Measurements from ENCODE around the gene AMBP.

AMBP gene

GRCh38 chr9:114035221-114035844, 42.8 kb downstream of the AMBP start:
- H3K27me3 ChIP-seq (ENCODE audit: insufficient read depth, low read length) = no peaks in the 10 kb centered on the region
- H3K27ac ChIP-seq (ENCODE audit: low read depth, low read length) = no peak overlapping the region
- H3K4me1 ChIP-seq (ENCODE audit: control insufficient read depth, insufficient read depth, low read length, unreplicated experiment) = no peaks in the 10 kb centered on the region
- no peaks in the 10 kb centered on the region for H3K36me3 ChIP-seq (ENCODE audit: insufficient read depth, low read length)
- H2AFZ ChIP-seq (ENCODE audit: low read length, unreplicated experiment) = no peak overlapping the region
- no peak overlapping the region for H3K4me3 ChIP-seq (ENCODE audit: low read depth, low read length)
- H3K79me2 ChIP-seq (ENCODE audit: control insufficient read depth, insufficient read depth, low read length, unreplicated experiment) = no peaks in the 10 kb centered on the region

DNA sequence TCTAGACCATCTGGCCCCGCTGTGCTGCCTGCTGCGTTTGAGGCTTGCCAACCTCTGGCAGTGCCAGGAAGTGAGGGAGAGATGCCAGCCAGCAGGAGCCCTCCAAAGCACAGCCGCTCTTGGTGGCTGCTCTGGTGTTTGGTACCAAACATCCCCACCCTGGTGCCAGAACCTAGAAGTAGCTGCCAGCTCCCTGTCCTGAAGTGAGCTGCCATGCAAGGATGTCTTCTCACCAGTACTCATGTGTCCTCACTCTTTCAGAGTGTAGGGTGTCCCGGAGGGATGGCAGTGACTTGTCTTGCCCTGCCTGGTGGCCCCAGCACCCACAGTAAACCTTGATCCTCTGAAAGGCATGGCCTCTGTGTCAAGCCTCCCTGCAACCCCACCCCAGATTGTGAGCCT, 43.4 kb downstream of the AMBP start:
- Histone ChIP-seq H3K27ac (ENCODE audit: low read depth, low read length) (no peak overlapping the region), H3K36me3 (ENCODE audit: insufficient read depth, low read length) (no peaks in the 10 kb centered on the region)

GRCh38 chr9:114034196-114034595, 43.9 kb downstream of the AMBP start:
- Histone ChIP-seq H3K4me1 (ENCODE audit: control insufficient read depth, insufficient read depth, low read length, unreplicated experiment) (no peaks in the 10 kb centered on the region), H3K27ac (ENCODE audit: low read depth, low read length) (no peak overlapping the region), H3K4me3 (ENCODE audit: low read depth, low read length) (no peak overlapping the region), H3K79me2 (ENCODE audit: control insufficient read depth, insufficient read depth, low read length, unreplicated experiment) (no peaks in the 10 kb centered on the region), H3K36me3 (ENCODE audit: insufficient read depth, low read length) (no peaks in the 10 kb centered on the region), H3K27me3 (ENCODE audit: insufficient read depth, low read length) (no peaks in the 10 kb centered on the region), H2AFZ (ENCODE audit: low read length, unreplicated experiment) (no peak overlapping the region)

More for the DNA sequence above, 43.4 kb downstream of the AMBP start:
- no peaks in the 10 kb centered on the region for H3K4me1 ChIP-seq (ENCODE audit: control insufficient read depth, insufficient read depth, low read length, unreplicated experiment)
- H2AFZ ChIP-seq (ENCODE audit: low read length, unreplicated experiment) = no peak overlapping the region
- H3K27me3 ChIP-seq (ENCODE audit: insufficient read depth, low read length) = no peaks in the 10 kb centered on the region
- no peak overlapping the region for H3K4me3 ChIP-seq (ENCODE audit: low read depth, low read length)
- no peaks in the 10 kb centered on the region for H3K79me2 ChIP-seq (ENCODE audit: control insufficient read depth, insufficient read depth, low read length, unreplicated experiment)

- Histone ChIP-seq H3K79me2 (ENCODE audit: control insufficient read depth, insufficient read depth, low read length, unreplicated experiment) (no peaks in the 10 kb centered on the region), H3K27me3 (ENCODE audit: insufficient read depth, low read length) (no peaks in the 10 kb centered on the region), H3K4me1 (ENCODE audit: control insufficient read depth, insufficient read depth, low read length, unreplicated experiment) (no peaks in the 10 kb centered on the region), H3K36me3 (ENCODE audit: insufficient read depth, low read length) (no peaks in the 10 kb centered on the region), H3K27ac (ENCODE audit: low read depth, low read length) (no peak overlapping the region), H2AFZ (ENCODE audit: low read length, unreplicated experiment) (no peak overlapping the region), H3K4me3 (ENCODE audit: low read depth, low read length) (no peak overlapping the region)
Observed at GRCh38 chr9:114033397-114034103, 44.5 kb downstream of the AMBP start.

DNA sequence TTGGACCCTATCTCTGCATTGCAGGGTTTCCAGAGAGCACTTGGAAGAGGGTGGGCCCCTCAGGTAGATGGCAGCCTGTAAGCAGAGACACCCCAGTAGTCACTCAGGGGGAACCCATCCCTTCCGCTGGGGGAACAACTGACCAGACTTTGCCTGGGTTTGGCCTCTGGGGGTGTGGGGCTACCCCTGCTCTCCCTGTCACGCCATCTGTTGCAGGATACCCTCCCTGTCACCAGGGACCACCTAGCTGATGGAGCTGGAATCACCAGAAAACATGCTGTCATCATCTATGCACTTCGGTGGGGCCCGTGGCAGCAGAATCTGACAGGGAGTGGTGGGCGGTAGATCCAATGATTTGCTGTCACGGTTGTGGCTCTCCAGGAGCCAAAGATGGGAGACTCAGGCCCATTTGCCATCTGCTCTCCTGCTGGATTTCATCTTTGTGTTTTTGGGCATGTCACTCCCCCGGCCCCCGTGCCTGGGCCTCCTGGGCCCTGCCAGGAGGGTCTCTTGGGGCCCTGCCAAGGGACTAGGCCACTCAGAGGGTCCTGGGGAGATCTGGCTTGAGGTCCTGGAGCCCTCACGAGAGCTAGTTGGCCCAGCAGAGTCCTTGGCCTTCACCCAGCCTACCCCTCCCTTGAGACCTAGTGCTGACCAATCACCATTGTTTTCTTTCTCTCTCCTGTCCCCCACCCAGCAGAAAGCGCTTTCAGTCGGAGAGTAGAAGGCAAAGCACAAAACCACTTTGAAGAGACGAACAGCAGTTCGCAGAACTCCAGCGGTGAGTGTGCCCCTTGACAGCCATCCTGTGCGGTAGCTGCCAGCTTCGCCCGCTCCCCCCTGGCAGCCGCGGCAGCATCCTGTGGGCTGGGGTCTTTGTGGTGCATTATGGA, 45.9 kb downstream of the AMBP start:
- Histone ChIP-seq H3K4me3 (ENCODE audit: low read depth, low read length) (no peak overlapping the region), H3K27ac (ENCODE audit: low read depth, low read length) (no peak overlapping the region), H3K4me1 (ENCODE audit: control insufficient read depth, insufficient read depth, low read length, unreplicated experiment) (no peaks in the 10 kb centered on the region), H3K79me2 (ENCODE audit: control insufficient read depth, insufficient read depth, low read length, unreplicated experiment) (no peaks in the 10 kb centered on the region), H3K27me3 (ENCODE audit: insufficient read depth, low read length) (no peaks in the 10 kb centered on the region), H2AFZ (ENCODE audit: low read length, unreplicated experiment) (no peak overlapping the region), H3K36me3 (ENCODE audit: insufficient read depth, low read length) (no peaks in the 10 kb centered on the region)

DNA sequence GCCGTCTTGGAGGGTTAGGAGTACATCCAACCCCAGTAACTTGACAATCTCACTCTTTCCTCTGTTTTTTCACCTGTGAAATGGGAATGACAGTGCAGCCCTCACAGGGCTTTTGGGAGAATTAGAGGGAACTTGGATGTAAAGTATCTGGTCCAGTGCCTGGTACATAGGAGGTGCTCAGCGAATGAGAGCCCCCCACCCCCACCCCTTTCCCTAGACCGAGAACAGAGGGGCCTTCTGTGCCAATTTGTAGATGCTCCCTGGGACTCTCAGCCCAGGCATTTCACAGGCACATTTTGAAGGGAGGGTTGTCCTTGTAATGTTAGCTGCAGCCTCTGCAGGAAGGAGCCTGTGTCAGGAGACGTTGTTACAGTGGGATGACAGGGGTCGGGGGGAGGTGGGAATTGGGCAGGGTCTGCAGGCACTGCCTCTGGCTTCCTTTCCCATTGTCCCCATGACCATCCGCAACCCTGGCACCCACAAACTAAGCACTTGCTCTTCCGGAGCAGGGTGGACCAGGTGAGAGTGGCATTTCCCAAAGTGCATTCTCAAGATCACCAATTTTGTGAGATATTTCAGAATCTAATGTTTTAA, 47.0 kb downstream of the AMBP start:
- H3K4me1 ChIP-seq (ENCODE audit: control insufficient read depth, insufficient read depth, low read length, unreplicated experiment) = no peaks in the 10 kb centered on the region
- H3K79me2 ChIP-seq (ENCODE audit: control insufficient read depth, insufficient read depth, low read length, unreplicated experiment) = no peaks in the 10 kb centered on the region
- H3K36me3 ChIP-seq (ENCODE audit: insufficient read depth, low read length) = no peaks in the 10 kb centered on the region
- H3K27ac ChIP-seq (ENCODE audit: low read depth, low read length) = no peak overlapping the region
- H3K27me3 ChIP-seq (ENCODE audit: insufficient read depth, low read length) = no peaks in the 10 kb centered on the region
- no peak overlapping the region for H2AFZ ChIP-seq (ENCODE audit: low read length, unreplicated experiment)
- no peak overlapping the region for H3K4me3 ChIP-seq (ENCODE audit: low read depth, low read length)

- Histone ChIP-seq H3K79me2 (ENCODE audit: control insufficient read depth, insufficient read depth, low read length, unreplicated experiment) (no peaks in the 10 kb centered on the region), H3K4me3 (ENCODE audit: low read depth, low read length) (no peak overlapping the region), H3K4me1 (ENCODE audit: control insufficient read depth, insufficient read depth, low read length, unreplicated experiment) (no peaks in the 10 kb centered on the region), H3K36me3 (ENCODE audit: insufficient read depth, low read length) (no peaks in the 10 kb centered on the region), H2AFZ (ENCODE audit: low read length, unreplicated experiment) (no peak overlapping the region), H3K27ac (ENCODE audit: low read depth, low read length) (no peak overlapping the region), H3K27me3 (ENCODE audit: insufficient read depth, low read length) (no peaks in the 10 kb centered on the region)
Observed at GRCh38 chr9:114030364-114030763, 47.7 kb downstream of the AMBP start.

GRCh38 chr9:114029311-114030170, 48.6 kb downstream of the AMBP start:
- Histone ChIP-seq H3K79me2 (ENCODE audit: control insufficient read depth, insufficient read depth, low read length, unreplicated experiment) (no peaks in the 10 kb centered on the region), H3K4me1 (ENCODE audit: control insufficient read depth, insufficient read depth, low read length, unreplicated experiment) (no peaks in the 10 kb centered on the region), H3K27ac (ENCODE audit: low read depth, low read length) (no peak overlapping the region), H2AFZ (ENCODE audit: low read length, unreplicated experiment) (no peak overlapping the region), H3K36me3 (ENCODE audit: insufficient read depth, low read length) (no peaks in the 10 kb centered on the region), H3K27me3 (ENCODE audit: insufficient read depth, low read length) (no peaks in the 10 kb centered on the region), H3K4me3 (ENCODE audit: low read depth, low read length) (no peak overlapping the region)

GRCh38 chr9:114028646-114029045, 49.5 kb downstream of the AMBP start:
- no peak overlapping the region for H3K27ac ChIP-seq (ENCODE audit: low read depth, low read length)
- H3K4me1 ChIP-seq (ENCODE audit: control insufficient read depth, insufficient read depth, low read length, unreplicated experiment) = no peaks in the 10 kb centered on the region
- H3K27me3 ChIP-seq (ENCODE audit: insufficient read depth, low read length) = no peaks in the 10 kb centered on the region
- H2AFZ ChIP-seq (ENCODE audit: low read length, unreplicated experiment) = no peak overlapping the region
- no peak overlapping the region for H3K4me3 ChIP-seq (ENCODE audit: low read depth, low read length)
- peaks cover 8% of the 10 kb centered on the region for H3K36me3 ChIP-seq (ENCODE audit: insufficient read depth, low read length)
- no peaks in the 10 kb centered on the region for H3K79me2 ChIP-seq (ENCODE audit: control insufficient read depth, insufficient read depth, low read length, unreplicated experiment)
